Measurements from ENCODE around the gene ZIC1. TPM values are rescaled to one million over a fixed set of nuclear protein-coding genes. Genes with fewer than 3 reads are reported as not detected.

Gene ZIC1
- total RNA-seq, 2 donors from 2014 or later, result not detected

DNA sequence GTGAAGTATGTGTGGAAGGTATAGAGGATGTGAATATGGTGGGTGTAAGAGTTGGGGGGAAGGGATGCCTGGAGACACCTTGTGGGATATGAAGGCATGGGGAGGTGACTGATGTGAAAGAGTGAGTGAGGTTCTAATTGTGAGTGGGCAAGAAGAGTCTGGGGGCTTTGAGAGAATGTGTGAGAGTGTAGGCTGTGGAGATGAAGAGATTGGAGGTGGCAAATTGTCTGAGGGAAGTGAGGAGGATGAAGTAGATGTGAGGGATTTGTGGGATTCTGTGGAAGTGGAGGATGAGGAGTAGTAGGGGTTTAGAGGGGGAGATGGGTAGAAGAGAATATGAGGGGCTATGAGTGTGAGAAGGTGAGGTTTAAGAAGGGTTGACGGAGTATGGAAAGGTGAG lies 44.4 kb upstream of the ZIC1 start:
- no peak for DNase-seq (ENCODE audit: low spot score)
- no peak for TF ChIP-seq POLR2A (IDR thresholded peaks at IDR 0.05)
- no peak for TF ChIP-seq POLR2AphosphoS5 (IDR thresholded peaks at IDR 0.05)
- TF ChIP-seq, protein P1, sequence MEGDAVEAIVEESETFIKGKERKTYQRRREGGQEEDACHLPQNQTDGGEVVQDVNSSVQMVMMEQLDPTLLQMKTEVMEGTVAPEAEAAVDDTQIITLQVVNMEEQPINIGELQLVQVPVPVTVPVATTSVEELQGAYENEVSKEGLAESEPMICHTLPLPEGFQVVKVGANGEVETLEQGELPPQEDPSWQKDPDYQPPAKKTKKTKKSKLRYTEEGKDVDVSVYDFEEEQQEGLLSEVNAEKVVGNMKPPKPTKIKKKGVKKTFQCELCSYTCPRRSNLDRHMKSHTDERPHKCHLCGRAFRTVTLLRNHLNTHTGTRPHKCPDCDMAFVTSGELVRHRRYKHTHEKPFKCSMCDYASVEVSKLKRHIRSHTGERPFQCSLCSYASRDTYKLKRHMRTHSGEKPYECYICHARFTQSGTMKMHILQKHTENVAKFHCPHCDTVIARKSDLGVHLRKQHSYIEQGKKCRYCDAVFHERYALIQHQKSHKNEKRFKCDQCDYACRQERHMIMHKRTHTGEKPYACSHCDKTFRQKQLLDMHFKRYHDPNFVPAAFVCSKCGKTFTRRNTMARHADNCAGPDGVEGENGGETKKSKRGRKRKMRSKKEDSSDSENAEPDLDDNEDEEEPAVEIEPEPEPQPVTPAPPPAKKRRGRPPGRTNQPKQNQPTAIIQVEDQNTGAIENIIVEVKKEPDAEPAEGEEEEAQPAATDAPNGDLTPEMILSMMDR (IDR thresholded peaks at IDR 0.05), result no peak
- Histone ChIP-seq H3K27ac (no peak overlapping the region), H3K4me1 (replicated peaks) (no peaks in the 10 kb centered on the region), H3K36me3 (no peaks in the 10 kb centered on the region), H3K9me3 (no peaks in the 10 kb centered on the region), H3K27me3 (replicated peaks; ENCODE audit: insufficient read depth) (peaks cover 15% of the 10 kb centered on the region), H3K4me3 (no peak overlapping the region)
- 43% methylated on average over 1 of the region's 1 CpG for WGBS
- intact Hi-C loops (cut with DNase I), result no loop called here

DNA sequence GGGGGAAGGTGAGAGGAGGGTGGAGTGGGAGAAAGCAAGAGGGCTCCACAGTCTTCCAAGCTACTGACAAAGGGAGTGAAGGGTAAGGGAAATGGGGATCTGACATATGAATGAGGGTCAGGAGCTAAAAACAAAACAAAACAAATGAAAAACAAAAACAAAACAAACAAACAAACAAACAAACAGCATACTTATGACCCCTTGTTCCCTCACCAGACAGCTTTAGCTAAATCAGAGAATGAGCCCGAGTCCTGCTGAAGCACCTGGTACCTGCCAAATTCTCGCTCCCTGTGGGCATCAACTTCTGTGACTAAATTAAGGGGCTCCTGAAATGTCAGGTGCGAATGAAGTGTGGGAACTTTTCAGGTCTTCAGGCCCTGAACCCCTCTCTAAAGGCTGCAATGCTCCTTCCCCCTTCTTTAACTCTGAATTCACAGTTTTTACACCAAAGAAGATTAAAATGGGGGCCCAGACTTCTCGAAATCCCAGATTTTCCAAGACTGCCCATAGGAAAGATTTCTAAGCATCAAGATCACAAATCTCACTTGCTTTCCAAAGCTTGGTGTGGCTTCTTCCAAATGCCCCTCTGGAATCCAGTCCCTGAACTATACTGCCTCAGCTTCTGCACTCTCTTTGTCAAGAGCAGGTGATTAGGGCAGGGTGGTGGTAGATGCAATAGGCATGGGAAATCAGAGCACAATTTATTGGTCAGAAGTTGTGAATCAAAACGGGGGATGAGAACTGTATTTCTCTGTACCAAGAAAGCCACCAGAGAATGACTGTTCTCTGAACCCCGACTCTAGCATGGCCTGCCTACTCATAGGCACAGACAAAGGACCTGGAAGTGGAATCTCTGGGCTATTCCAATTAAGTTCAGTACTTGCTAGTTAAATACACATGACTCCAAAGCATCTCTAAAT lies 43.7 kb upstream of the ZIC1 start:
- Histone ChIP-seq H3K36me3 (no peaks in the 10 kb centered on the region), H3K27ac (no peak overlapping the region), H3K27me3 (replicated peaks; ENCODE audit: insufficient read depth) (peaks cover 11% of the 10 kb centered on the region), H3K9me3 (no peaks in the 10 kb centered on the region), H3K4me1 (replicated peaks) (no peaks in the 10 kb centered on the region), H3K4me3 (no peak overlapping the region)
- TF ChIP-seq, protein P1 (IDR thresholded peaks at IDR 0.05), result no peak
- no peak for TF ChIP-seq POLR2A (IDR thresholded peaks at IDR 0.05)
- no peak for TF ChIP-seq POLR2AphosphoS5 (IDR thresholded peaks at IDR 0.05)
- WGBS, result 54% methylated on average over 6 of the region's 6 CpGs
- DNase-seq (ENCODE audit: low spot score), result no peak
- intact Hi-C loops (cut with DNase I), result no loop called here

DNA sequence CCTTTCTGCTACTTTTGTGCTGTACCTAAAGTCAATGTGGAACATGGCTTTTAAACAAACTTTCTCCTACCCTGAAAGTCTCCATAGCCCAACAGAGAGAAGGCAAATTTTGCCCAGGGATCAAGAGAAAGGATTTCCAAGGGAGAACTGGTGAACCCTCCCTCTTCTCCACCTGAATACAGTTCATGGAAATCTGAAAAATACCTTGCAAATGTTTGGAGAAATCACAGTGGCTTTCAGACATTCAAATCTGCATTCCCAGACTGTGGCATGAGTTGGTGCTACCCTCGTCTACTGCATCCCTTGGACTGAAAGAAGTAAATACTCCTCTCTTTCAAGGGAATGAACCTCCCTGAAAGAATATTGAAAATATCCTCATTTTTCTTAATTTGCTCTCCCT lies 41.5 kb upstream of the ZIC1 start:
- Histone ChIP-seq H3K36me3 (no peaks in the 10 kb centered on the region), H3K4me3 (no peak overlapping the region), H3K9me3 (no peaks in the 10 kb centered on the region), H3K27me3 (replicated peaks; ENCODE audit: insufficient read depth) (peaks cover 17% of the 10 kb centered on the region), H3K27ac (no peak overlapping the region), H3K4me1 (replicated peaks) (no peaks in the 10 kb centered on the region)
- intact Hi-C loops (cut with DNase I), result no loop called here
- no peak for DNase-seq (ENCODE audit: low spot score)
- 8% methylated on average over 1 of the region's 1 CpG for WGBS
- TF ChIP-seq POLR2A (IDR thresholded peaks at IDR 0.05), result no peak
- no peak for TF ChIP-seq POLR2AphosphoS5 (IDR thresholded peaks at IDR 0.05)
- TF ChIP-seq, protein P1 (IDR thresholded peaks at IDR 0.05), result no peak

DNA sequence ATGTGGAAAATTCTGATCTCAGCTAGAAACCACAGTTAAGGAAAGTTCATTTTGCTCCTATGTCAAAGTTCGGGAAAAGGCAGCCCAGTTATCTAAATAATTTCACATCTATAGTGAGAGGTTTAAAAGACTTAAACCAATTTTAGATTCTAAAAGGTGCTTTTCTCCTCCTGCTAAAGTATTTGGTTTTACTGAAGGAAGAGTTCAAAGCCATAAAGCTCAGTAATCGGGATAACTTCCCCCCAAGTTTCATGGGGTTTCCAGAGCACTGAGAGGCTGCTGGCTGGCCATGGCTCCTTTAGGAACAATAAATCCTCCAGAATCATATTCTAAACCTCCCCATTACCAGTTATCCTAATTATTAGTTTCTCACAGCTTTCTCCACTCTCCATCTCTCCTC lies 41.0 kb upstream of the ZIC1 start:
- Histone ChIP-seq H3K27ac (no peak overlapping the region), H3K9me3 (no peaks in the 10 kb centered on the region), H3K4me1 (replicated peaks) (no peaks in the 10 kb centered on the region), H3K27me3 (replicated peaks; ENCODE audit: insufficient read depth) (peaks cover 17% of the 10 kb centered on the region), H3K4me3 (no peak overlapping the region), H3K36me3 (no peaks in the 10 kb centered on the region)
- intact Hi-C loops (cut with DNase I), result no loop called here
- 7% methylated on average over 2 of the region's 2 CpGs for WGBS
- TF ChIP-seq POLR2AphosphoS5 (IDR thresholded peaks at IDR 0.05) (no peak), POLR2A (IDR thresholded peaks at IDR 0.05) (no peak)
- TF ChIP-seq, protein P1 (IDR thresholded peaks at IDR 0.05), result no peak
- DNase-seq (ENCODE audit: low spot score), result no peak
